Ureter (tissue), 1 donor: Measurements from ENCODE around the gene LHCGR. TPM values are rescaled to one million over a fixed set of nuclear protein-coding genes. Genes with fewer than 3 reads are reported as not detected.

Source experiments
- DNase-seq: peaks from one replicate; pipeline ENCODE4 v3.0.0-alpha.2; 2020; ENCODE audit warnings: low spot score
- total RNA-seq: library from RNA; stranded (reverse); gene quantifications from one replicate; pipeline ENCODE4 v1.2.4, GENCODE V29; 2023
- donor health status: DM: yes; HTN: yes; CAD: no.

Gene LHCGR
- total RNA-seq: not detected

- DNase-seq: no peak
Measured at GRCh38 chr2:48755473-48755872, at the start of gene LHCGR. Gene LHCGR, minus strand, starts transcription at chr2:48755724. Its CDS starts 53 bp downstream, at chr2:48755671.

- DNase-seq: no peak
Measured at GRCh38 chr2:48799601-48800000, 44.1 kb upstream of the LHCGR start.

GRCh38 chr2:48795065-48795464, 39.5 kb upstream of the LHCGR start:
- DNase-seq: no peak

GRCh38 chr2:48793671-48794070, 38.1 kb upstream of the LHCGR start:
- DNase-seq: no peak

GRCh38 chr2:48792030-48792429, 36.5 kb upstream of the LHCGR start:
- no peak for DNase-seq

GRCh38 chr2:48790407-48791170, 35.1 kb upstream of the LHCGR start:
- no peak for DNase-seq

GRCh38 chr2:48787580-48787979, 32.1 kb upstream of the LHCGR start:
- DNase-seq: no peak

GRCh38 chr2:48781366-48781765, 25.8 kb upstream of the LHCGR start:
- DNase-seq: no peak

GRCh38 chr2:48779019-48779716, 23.6 kb upstream of the LHCGR start:
- DNase-seq: no peak

GRCh38 chr2:48774251-48774650, 18.7 kb upstream of the LHCGR start:
- no peak for DNase-seq

- no peak for DNase-seq
Measured at GRCh38 chr2:48771241-48772014, 15.9 kb upstream of the LHCGR start.

- no peak for DNase-seq
Measured at GRCh38 chr2:48770181-48770580, 14.7 kb upstream of the LHCGR start.

GRCh38 chr2:48768669-48769068, 13.1 kb upstream of the LHCGR start:
- DNase-seq: no peak

- no peak for DNase-seq
Measured at GRCh38 chr2:48767330-48767729, 11.8 kb upstream of the LHCGR start.

GRCh38 chr2:48760826-48761225, 5.3 kb upstream of the LHCGR start:
- DNase-seq: no peak

- no peak for DNase-seq
Measured at GRCh38 chr2:48759682-48760081, 4.2 kb upstream of the LHCGR start.

- DNase-seq: no peak
Measured at GRCh38 chr2:48756289-48756688, 765 bp upstream of the LHCGR start.

GRCh38 chr2:48754874-48755273, 650 bp downstream of the LHCGR start:
- DNase-seq: no peak

- DNase-seq: no peak
Measured at GRCh38 chr2:48753228-48753627, 2.3 kb downstream of the LHCGR start.

GRCh38 chr2:48750128-48750739, 5.3 kb downstream of the LHCGR start:
- no peak for DNase-seq

- DNase-seq: no peak
Measured at GRCh38 chr2:48749291-48750127, 6.0 kb downstream of the LHCGR start.
